ENCODE data around the gene PLCD1.

DNA sequence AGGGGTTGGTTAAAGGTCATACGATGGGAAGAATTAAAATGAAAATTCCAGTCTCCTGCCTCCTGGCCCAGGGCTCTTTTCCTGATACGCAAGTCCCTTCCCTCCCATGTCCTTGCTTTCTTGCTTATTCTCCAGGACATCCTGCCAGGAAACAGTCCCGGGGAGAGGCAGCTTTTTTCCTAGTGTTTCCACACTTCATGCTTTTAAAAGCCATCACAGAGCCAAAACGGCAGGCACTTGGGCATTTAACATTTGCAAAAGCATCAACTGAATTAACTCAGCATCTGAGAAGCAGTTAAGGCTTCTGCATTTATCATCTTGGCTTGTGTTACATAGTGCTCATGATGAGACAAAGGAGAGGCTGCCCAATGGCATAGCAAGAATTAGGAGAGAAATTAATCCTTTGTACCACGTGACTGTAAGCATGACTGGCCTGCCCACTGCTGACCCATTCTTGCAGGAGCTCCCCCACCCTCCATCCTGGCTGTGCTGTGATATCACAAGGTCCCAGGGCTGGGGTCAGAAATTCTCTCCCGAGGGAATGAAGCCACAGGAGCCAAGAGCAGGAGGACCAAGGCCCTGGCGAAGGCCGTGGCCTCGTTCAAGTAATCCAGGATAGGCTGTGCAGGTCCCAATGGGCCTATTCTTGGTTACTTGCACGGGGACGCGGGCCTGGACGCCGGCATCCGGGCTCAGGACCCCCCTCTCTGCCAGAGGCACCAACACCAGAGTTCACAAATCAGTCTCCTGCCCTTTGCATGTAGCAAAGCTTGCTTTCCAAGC is 60.4 kb downstream of the PLCD1 start:
- TF ChIP-seq, protein P1, sequence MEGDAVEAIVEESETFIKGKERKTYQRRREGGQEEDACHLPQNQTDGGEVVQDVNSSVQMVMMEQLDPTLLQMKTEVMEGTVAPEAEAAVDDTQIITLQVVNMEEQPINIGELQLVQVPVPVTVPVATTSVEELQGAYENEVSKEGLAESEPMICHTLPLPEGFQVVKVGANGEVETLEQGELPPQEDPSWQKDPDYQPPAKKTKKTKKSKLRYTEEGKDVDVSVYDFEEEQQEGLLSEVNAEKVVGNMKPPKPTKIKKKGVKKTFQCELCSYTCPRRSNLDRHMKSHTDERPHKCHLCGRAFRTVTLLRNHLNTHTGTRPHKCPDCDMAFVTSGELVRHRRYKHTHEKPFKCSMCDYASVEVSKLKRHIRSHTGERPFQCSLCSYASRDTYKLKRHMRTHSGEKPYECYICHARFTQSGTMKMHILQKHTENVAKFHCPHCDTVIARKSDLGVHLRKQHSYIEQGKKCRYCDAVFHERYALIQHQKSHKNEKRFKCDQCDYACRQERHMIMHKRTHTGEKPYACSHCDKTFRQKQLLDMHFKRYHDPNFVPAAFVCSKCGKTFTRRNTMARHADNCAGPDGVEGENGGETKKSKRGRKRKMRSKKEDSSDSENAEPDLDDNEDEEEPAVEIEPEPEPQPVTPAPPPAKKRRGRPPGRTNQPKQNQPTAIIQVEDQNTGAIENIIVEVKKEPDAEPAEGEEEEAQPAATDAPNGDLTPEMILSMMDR (IDR thresholded peaks at IDR 0.05) = no peak
- no peak for TF ChIP-seq SMC3 (IDR thresholded peaks at IDR 0.05; ENCODE audit: low read depth, low read length)
- no peak for TF ChIP-seq FOSL2 (IDR thresholded peaks at IDR 0.05; ENCODE audit: borderline replicate concordance, low read depth)
- no peak for TF ChIP-seq EP300 (IDR thresholded peaks at IDR 0.05; ENCODE audit: borderline replicate concordance in 1 of 2, low read depth in 1 of 2, low read length in 1 of 2)
- TF ChIP-seq YY1 (IDR thresholded peaks at IDR 0.05; ENCODE audit: low read depth) = no peak
- TF ChIP-seq, protein P2, sequence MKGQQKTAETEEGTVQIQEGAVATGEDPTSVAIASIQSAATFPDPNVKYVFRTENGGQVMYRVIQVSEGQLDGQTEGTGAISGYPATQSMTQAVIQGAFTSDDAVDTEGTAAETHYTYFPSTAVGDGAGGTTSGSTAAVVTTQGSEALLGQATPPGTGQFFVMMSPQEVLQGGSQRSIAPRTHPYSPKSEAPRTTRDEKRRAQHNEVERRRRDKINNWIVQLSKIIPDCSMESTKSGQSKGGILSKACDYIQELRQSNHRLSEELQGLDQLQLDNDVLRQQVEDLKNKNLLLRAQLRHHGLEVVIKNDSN (IDR thresholded peaks at IDR 0.05; ENCODE audit: borderline replicate concordance, low read depth) = no peak
- no peak for TF ChIP-seq MXI1 (IDR thresholded peaks at IDR 0.05; ENCODE audit: low read depth, low read length)
- TF ChIP-seq RAD21 (IDR thresholded peaks at IDR 0.05; ENCODE audit: low read length) = no peak
